GM23338 (cell line): ENCODE results near the gene BNIP3. TPM values are rescaled to one million over a fixed set of nuclear protein-coding genes. Genes with fewer than 3 reads are reported as not detected.
"Not testable (repeated sequence)": the region's sequence is repeated elsewhere in the genome, so short reads cannot be mapped to it uniquely, and the experiment has no call there.

Source experiments
- ATAC-seq: fragments of 200-7000 bp; cut with Tn5 transposase; 3 replicates; pipeline ENCODE4 v1.9.1; 2020
- DNase-seq: peaks from one replicate; pipeline ENCODE4 v3.0.0-alpha.2; 2015; ENCODE audit warnings: low spot score
- H2AFZ ChIP-seq: fragments of 200-600 bp; sonication (generic); 2 replicates; pipeline ENCODE4 v1.8.0; 2016; ENCODE audit warnings: antibody characterized with exemption, mild to moderate bottlenecking, moderate library complexity
- H3F3A ChIP-seq: fragments of 200-600 bp; sonication (generic); replicated peaks from 2 replicates; pipeline ENCODE4 v1.8.0; 2017; ENCODE audit warnings: antibody characterized with exemption, mixed run types, low read depth
- H3K27ac ChIP-seq: fragments of 200-600 bp; sonication (generic); 2 replicates; pipeline ENCODE4 v1.6.1; 2016; ENCODE audit warnings: low read depth
- H3K27me3 ChIP-seq: fragments of 200-600 bp; sonication (generic); 2 replicates; pipeline ENCODE4 v1.8.0; 2016; ENCODE audit warnings: mild to moderate bottlenecking, mixed run types, moderate library complexity; ENCODE audit not compliant: insufficient read depth
- H3K36me3 ChIP-seq: fragments of 200-600 bp; sonication (generic); 2 replicates; pipeline ENCODE4 v1.8.0; 2016; ENCODE audit warnings: mild to moderate bottlenecking; ENCODE audit not compliant: insufficient read depth
- H3K4me1 ChIP-seq: fragments of 200-600 bp; sonication (generic); 2 replicates; pipeline ENCODE4 v1.8.0; 2016; ENCODE audit warnings: mild to moderate bottlenecking, moderate library complexity; ENCODE audit not compliant: insufficient read depth
- H3K4me2 ChIP-seq: fragments of 200-600 bp; sonication (generic); 2 replicates; pipeline ENCODE4 v1.7.1; 2017; ENCODE audit warnings: mixed run types
- H3K4me3 ChIP-seq: fragments of 200-600 bp; sonication (generic); 2 replicates; pipeline ENCODE4 v1.6.1; 2016; ENCODE audit warnings: mixed run types
- H3K79me2 ChIP-seq: fragments of 200-600 bp; sonication (generic); replicated peaks from 2 replicates; pipeline ENCODE4 v1.8.0; 2017; ENCODE audit warnings: mild to moderate bottlenecking; ENCODE audit not compliant: insufficient read depth
- H3K9me2 ChIP-seq: fragments of 200-600 bp; sonication (generic); 2 replicates; pipeline ENCODE4 v1.8.0; 2017; ENCODE audit not compliant: insufficient read depth
- H4K20me1 ChIP-seq: fragments of 200-600 bp; sonication (generic); replicated peaks from 2 replicates; pipeline ENCODE4 v1.8.0; 2017; ENCODE audit warnings: mild to moderate bottlenecking; ENCODE audit not compliant: insufficient read depth
- H3K27ac Mint-ChIP-seq: 2 replicates; pipeline ENCODE4 v1.8.0; 2020; ENCODE audit warnings: inconsistent platforms, mild to moderate bottlenecking, moderate library complexity, mixed read lengths
- H3K27me3 Mint-ChIP-seq: 3 replicates; pipeline ENCODE4 v1.8.0; 2022; ENCODE audit warnings: low read depth, mild to moderate bottlenecking, moderate library complexity, mixed read lengths, inconsistent platforms; ENCODE audit not compliant: insufficient read depth, poor library complexity
- H3K36me3 Mint-ChIP-seq: 3 replicates; pipeline ENCODE4 v1.8.0; 2021; ENCODE audit warnings: low read depth, mild to moderate bottlenecking, inconsistent platforms, moderate library complexity, mixed read lengths
- H3K4me1 Mint-ChIP-seq: 3 replicates; pipeline ENCODE4 v1.8.0; 2020; ENCODE audit warnings: mild to moderate bottlenecking, inconsistent platforms, mixed read lengths
- H3K4me3 Mint-ChIP-seq: 3 replicates; pipeline ENCODE4 v1.8.0; 2021; ENCODE audit warnings: moderate library complexity, mild to moderate bottlenecking, inconsistent platforms, mixed read lengths
- H3K9me3 Mint-ChIP-seq: 3 replicates; pipeline ENCODE4 v1.8.0; 2020; ENCODE audit warnings: moderate library complexity, mild to moderate bottlenecking, inconsistent platforms, mixed read lengths
- CREB1 ChIP-seq: fragments of 250-450 bp; sonication (Bioruptor Pico); IDR thresholded peaks from 2 replicates; pipeline ENCODE4 v1.5.0; 2020; ENCODE audit warnings: low read depth, mild to moderate bottlenecking, moderate library complexity
- ETS1 ChIP-seq: IDR thresholded peaks from 2 replicates; pipeline ENCODE4 v1.6.1; 2016; ENCODE audit warnings: antibody characterized with exemption
- EZH2 ChIP-seq: fragments of 200-600 bp; sonication (generic); IDR thresholded peaks from one replicate; pipeline ENCODE4 v1.8.0; 2017; ENCODE audit warnings: antibody characterized with exemption, mild to moderate bottlenecking, low read depth; ENCODE audit not compliant: unreplicated experiment
- JUNB ChIP-seq: IDR thresholded peaks from one replicate; pipeline ENCODE4 v1.6.1; 2016; ENCODE audit warnings: antibody characterized with exemption; ENCODE audit not compliant: unreplicated experiment
- NANOG ChIP-seq: IDR thresholded peaks from 2 replicates; pipeline ENCODE4 v1.6.1; 2016; ENCODE audit warnings: antibody characterized with exemption, borderline replicate concordance
- POLR2AphosphoS5 ChIP-seq: IDR thresholded peaks from 2 replicates; pipeline ENCODE4 v1.6.1; 2016; ENCODE audit warnings: antibody characterized with exemption, low read depth
- REST ChIP-seq: IDR thresholded peaks from one replicate; pipeline ENCODE4 v1.6.1; 2018; ENCODE audit warnings: antibody characterized with exemption; ENCODE audit not compliant: unreplicated experiment
- STAT1 ChIP-seq: IDR thresholded peaks from one replicate; pipeline ENCODE4 v1.6.1; 2016; ENCODE audit warnings: antibody characterized with exemption; ENCODE audit not compliant: unreplicated experiment
- ZNF331 ChIP-seq: fragments of 250-450 bp; sonication (Bioruptor Pico); IDR thresholded peaks from 2 replicates; pipeline ENCODE4 v1.5.0; 2020; ENCODE audit warnings: low read depth, mild to moderate bottlenecking, moderate library complexity
- ZNF462 ChIP-seq: fragments of 250-450 bp; sonication (Bioruptor Pico); IDR thresholded peaks from 2 replicates; pipeline ENCODE4 v1.5.0; 2020; ENCODE audit warnings: mild to moderate bottlenecking, moderate library complexity
- polyA plus RNA-seq: library from polyadenylated mRNA; unstranded; fragments of >200 nt; fragmentation: Nextera tagmentation; extraction: Ambion mirVana; gene quantifications from 2 replicates; pipeline ENCODE4 v1.2.1, GENCODE V29; 2016
- total RNA-seq: library from RNA; depleted of rRNA; stranded (reverse); fragments of >200 nt; shearing (Covaris generic); gene quantifications from 2 replicates; pipeline ENCODE4 v1.2.3, GENCODE V29; 2014

BNIP3 gene
- total and polyA plus RNA-seq, 2 experiments from 2014 or later = 46.3 to 75.0 TPM

GRCh38 chr10:131949908-131950307 is 31.8 kb downstream of the BNIP3 start:
- not testable (repeated sequence) for H3K27me3 ChIP-seq, H3K4me1 ChIP-seq, H3K27ac ChIP-seq, H3K4me1 Mint-ChIP-seq, H3K27ac Mint-ChIP-seq, H3K27me3 Mint-ChIP-seq, H3K4me3 Mint-ChIP-seq, ATAC-seq, H3K9me3 Mint-ChIP-seq, H4K20me1 ChIP-seq, H2AFZ ChIP-seq, H3K9me2 ChIP-seq, DNase-seq, H3K4me2 ChIP-seq, H3K4me3 ChIP-seq, H3K79me2 ChIP-seq, H3F3A ChIP-seq
- H3K36me3 ChIP-seq = peaks cover 26% of the 10 kb centered on the region
- H3K36me3 Mint-ChIP-seq = peaks cover 96% of the 10 kb centered on the region

- Histone ChIP-seq H3K36me3 (peaks cover 26% of the 10 kb centered on the region), H2AFZ (no peak overlapping the region), H3K4me3 (no peak overlapping the region), H3F3A (0 out of 2 replicates have a peak, but pooled peaks cover 2% of the 10 kb centered on the region), H3K9me2 (no peaks in the 10 kb centered on the region), H3K4me2 (no peak overlapping the region), H3K79me2 (peaks cover 3% of the 10 kb centered on the region; the same call in 1 of the 2 replicates), H3K4me1 (no peaks in the 10 kb centered on the region), H4K20me1 (peaks cover 6% of the 10 kb centered on the region), H3K27me3 (no peaks in the 10 kb centered on the region), H3K27ac (no peak overlapping the region)
- Mint-ChIP-seq H3K9me3 (no peaks in the 10 kb centered on the region; the same call in 2 of the 3 replicates), H3K4me1 (no peaks in the 10 kb centered on the region), H3K36me3 (peaks cover 93% of the 10 kb centered on the region), H3K4me3 (no peak overlapping the region), H3K27me3 (peaks cover 8% of the 10 kb centered on the region), H3K27ac (no peak overlapping the region)
- TF ChIP-seq ZNF462 (CRISPR knock-in tag) (no peak), STAT1 (no peak), REST (no peak), POLR2AphosphoS5 (no peak), JUNB (no peak), EZH2 (no peak), ZNF331 (no peak), CREB1 (CRISPR knock-in tag) (no peak), NANOG (no peak), ETS1 (no peak)
- ATAC-seq = no peak
- DNase-seq = no peak
Measured at GRCh38 chr10:131949041-131949862, 32.5 kb downstream of the BNIP3 start.
